HS-27A (cell line): Measurements from ENCODE around the gene S100B.

Source experiments
- DNase-seq: peaks from one replicate; pipeline ENCODE4 v3.0.0-alpha.2; 2012; ENCODE audit warnings: low read depth, missing footprints

The S100B gene

GRCh38 chr21:46627726-46628125, 22.8 kb upstream of the S100B start:
- no peak for DNase-seq

- no peak for DNase-seq
Measured at GRCh38 chr21:46626975-46627501, 22.2 kb upstream of the S100B start.

- no peak for DNase-seq
Measured at GRCh38 chr21:46626536-46626935, 21.7 kb upstream of the S100B start.

- no peak for DNase-seq
Measured at GRCh38 chr21:46625759-46626158, 20.9 kb upstream of the S100B start.

GRCh38 chr21:46624050-46624449, 19.2 kb upstream of the S100B start:
- DNase-seq: no peak

GRCh38 chr21:46622226-46622625, 17.3 kb upstream of the S100B start:
- DNase-seq: no peak

- no peak for DNase-seq
Measured at GRCh38 chr21:46621457-46622182, 16.7 kb upstream of the S100B start.

GRCh38 chr21:46620846-46621245, 16.0 kb upstream of the S100B start:
- DNase-seq: no peak

- DNase-seq: no peak
Measured at GRCh38 chr21:46619846-46620245, 15.0 kb upstream of the S100B start.

GRCh38 chr21:46618738-46619379, 14.0 kb upstream of the S100B start:
- no peak for DNase-seq

- no peak for DNase-seq
Measured at GRCh38 chr21:46617267-46618051, 12.6 kb upstream of the S100B start.

- DNase-seq: no peak
Measured at GRCh38 chr21:46616656-46617055, 11.8 kb upstream of the S100B start.

- DNase-seq: no peak
Measured at GRCh38 chr21:46616050-46616449, 11.2 kb upstream of the S100B start.

- DNase-seq: no peak
Measured at GRCh38 chr21:46613391-46613790, 8.5 kb upstream of the S100B start.

GRCh38 chr21:46610018-46610701, 5.3 kb upstream of the S100B start:
- DNase-seq: no peak

GRCh38 chr21:46608672-46609111, 3.8 kb upstream of the S100B start:
- no peak for DNase-seq

GRCh38 chr21:46607636-46608035, 2.8 kb upstream of the S100B start:
- no peak for DNase-seq

GRCh38 chr21:46606427-46606813, 1.5 kb upstream of the S100B start:
- no peak for DNase-seq

GRCh38 chr21:46605767-46606426, 1.0 kb upstream of the S100B start:
- DNase-seq: no peak

GRCh38 chr21:46604329-46604974, 430 bp downstream of the S100B start:
- DNase-seq: no peak

GRCh38 chr21:46603228-46603627, 1.7 kb downstream of the S100B start:
- DNase-seq: no peak
